IPS DF 6.9 (cell line): Measurements from ENCODE around the gene ANKS3.

Experiments used
- DNase-seq: peaks from one replicate; pipeline ENCODE4 v3.0.0-alpha.2; 2013; ENCODE audit warnings: low read depth, low spot score
- H3K27ac ChIP-seq: one replicate; pipeline ENCODE4 v1.5.1; 2013; ENCODE audit warnings: low read length, control low read depth
- H3K27me3 ChIP-seq: 2 replicates; pipeline ENCODE4 v1.6.1; 2013; ENCODE audit warnings: mild to moderate bottlenecking, low read length; ENCODE audit not compliant: control insufficient read depth, insufficient read depth
- H3K36me3 ChIP-seq: 2 replicates; pipeline ENCODE4 v1.6.1; 2013; ENCODE audit warnings: low read length; ENCODE audit not compliant: control insufficient read depth, insufficient read depth
- H3K4me1 ChIP-seq: 2 replicates; pipeline ENCODE4 v1.6.1; 2013; ENCODE audit warnings: low read length; ENCODE audit not compliant: control insufficient read depth, insufficient read depth
- H3K4me3 ChIP-seq: 2 replicates; pipeline ENCODE4 v1.5.1; 2013; ENCODE audit warnings: mild to moderate bottlenecking, low read length
- H3K9me3 ChIP-seq: 2 replicates; pipeline ENCODE4 v1.6.1; 2013; ENCODE audit warnings: low read length, inconsistent platforms; ENCODE audit not compliant: control insufficient read depth, insufficient read depth
- WGBS: extraction: QIAGEN DNeasy Blood & Tissue Kit; methylation state at CpG from one replicate; pipeline ENCODE4 v1.1.7; 2013; ENCODE audit warnings: mixed read lengths, missing lambda C conversion rate; ENCODE audit not compliant: insufficient read length, insufficient coverage; 5-methylcytosine and 5-hydroxymethylcytosine counted together

ANKS3 gene

GRCh38 chr16:4703906-4704305 is 30.2 kb downstream of the ANKS3 start:
- H3K36me3 ChIP-seq, result peaks cover 22% of the 10 kb centered on the region
- no peak overlapping the region for H3K27ac ChIP-seq
- no CpG with 5 or more reads among the region's 7 CpGs for WGBS

GRCh38 chr16:4702466-4702808 is 31.6 kb downstream of the ANKS3 start:
- no CpG with 5 or more reads among the region's 7 CpGs for WGBS
- Histone ChIP-seq H3K4me1 (no peaks in the 10 kb centered on the region), H3K27me3 (no peaks in the 10 kb centered on the region), H3K4me3 (no peak overlapping the region), H3K9me3 (no peaks in the 10 kb centered on the region), H3K36me3 (peaks cover 30% of the 10 kb centered on the region), H3K27ac (no peak overlapping the region)
- DNase-seq, result no peak

More at GRCh38 chr16:4703906-4704305, 30.2 kb downstream of the ANKS3 start:
- no peaks in the 10 kb centered on the region for H3K4me1 ChIP-seq
- no peaks in the 10 kb centered on the region for H3K27me3 ChIP-seq
- no peaks in the 10 kb centered on the region for H3K9me3 ChIP-seq
- no peak for DNase-seq
- no peak overlapping the region for H3K4me3 ChIP-seq

- Histone ChIP-seq H3K4me1 (no peaks in the 10 kb centered on the region; the same call in 1 of the 2 replicates), H3K27me3 (no peaks in the 10 kb centered on the region), H3K9me3 (no peaks in the 10 kb centered on the region), H3K36me3 (peaks cover 30% of the 10 kb centered on the region), H3K27ac (no peak overlapping the region), H3K4me3 (no peak overlapping the region)
- no CpG with 5 or more reads among the region's 17 CpGs for WGBS
- no peak for DNase-seq
Measured at GRCh38 chr16:4701791-4702465, 32.1 kb downstream of the ANKS3 start.

- DNase-seq, result no peak
- H3K4me3 ChIP-seq, result no peak overlapping the region; the same call in 1 of the 2 replicates
- no peaks in the 10 kb centered on the region; the same call in 1 of the 2 replicates for H3K4me1 ChIP-seq
- H3K27ac ChIP-seq, result no peak overlapping the region
- H3K36me3 ChIP-seq, result peaks cover 31% of the 10 kb centered on the region
- no peaks in the 10 kb centered on the region for H3K27me3 ChIP-seq
- no peaks in the 10 kb centered on the region for H3K9me3 ChIP-seq
- no CpG with 5 or more reads among the region's 33 CpGs for WGBS
Measured at GRCh38 chr16:4700997-4701743, 32.9 kb downstream of the ANKS3 start.

- H3K4me3 ChIP-seq, result no peak overlapping the region
- no peak overlapping the region for H3K27ac ChIP-seq
- no peaks in the 10 kb centered on the region; the same call in 1 of the 2 replicates for H3K4me1 ChIP-seq
- no peak for DNase-seq
- WGBS, result no CpG with 5 or more reads among the region's 13 CpGs
- H3K36me3 ChIP-seq, result peaks cover 36% of the 10 kb centered on the region
- H3K27me3 ChIP-seq, result no peaks in the 10 kb centered on the region
- no peaks in the 10 kb centered on the region for H3K9me3 ChIP-seq
Measured at GRCh38 chr16:4700380-4700996, 33.6 kb downstream of the ANKS3 start.

- no CpG with 5 or more reads among the region's 19 CpGs for WGBS
- H3K4me3 ChIP-seq, result no peak overlapping the region
- H3K27ac ChIP-seq, result no peak overlapping the region
- no peaks in the 10 kb centered on the region; the same call in 1 of the 2 replicates for H3K4me1 ChIP-seq
- H3K36me3 ChIP-seq, result peaks cover 37% of the 10 kb centered on the region
- H3K27me3 ChIP-seq, result no peaks in the 10 kb centered on the region
- no peak for DNase-seq
- H3K9me3 ChIP-seq, result no peaks in the 10 kb centered on the region
Measured at GRCh38 chr16:4699046-4699556, 35.0 kb downstream of the ANKS3 start.

GRCh38 chr16:4698321-4699045 is 35.6 kb downstream of the ANKS3 start:
- H3K36me3 ChIP-seq, result peaks cover 37% of the 10 kb centered on the region
- no peaks in the 10 kb centered on the region for H3K9me3 ChIP-seq
- H3K27me3 ChIP-seq, result no peaks in the 10 kb centered on the region
- H3K27ac ChIP-seq, result no peak overlapping the region
- no peak for DNase-seq
- no CpG with 5 or more reads among the region's 36 CpGs for WGBS
- H3K4me3 ChIP-seq, result no peak overlapping the region
- no peaks in the 10 kb centered on the region; the same call in 1 of the 2 replicates for H3K4me1 ChIP-seq

- Histone ChIP-seq H3K27me3 (no peaks in the 10 kb centered on the region), H3K4me3 (no peak overlapping the region), H3K36me3 (peaks cover 37% of the 10 kb centered on the region), H3K4me1 (no peaks in the 10 kb centered on the region; the same call in 1 of the 2 replicates), H3K27ac (no peak overlapping the region), H3K9me3 (no peaks in the 10 kb centered on the region)
- no CpG with 5 or more reads among the region's 9 CpGs for WGBS
- DNase-seq, result no peak
Measured at GRCh38 chr16:4697848-4698291, 36.2 kb downstream of the ANKS3 start.

GRCh38 chr16:4696905-4697847 is 36.9 kb downstream of the ANKS3 start:
- H3K27ac ChIP-seq, result no peak overlapping the region
- no CpG with 5 or more reads among the region's 33 CpGs for WGBS

More at GRCh38 chr16:4696905-4697847, 36.9 kb downstream of the ANKS3 start:
- Histone ChIP-seq H3K36me3 (peaks cover 34% of the 10 kb centered on the region), H3K27me3 (no peaks in the 10 kb centered on the region), H3K9me3 (no peaks in the 10 kb centered on the region), H3K4me3 (no peak overlapping the region), H3K4me1 (no peaks in the 10 kb centered on the region; the same call in 1 of the 2 replicates)
- DNase-seq, result no peak
